ENCODE measurements around the gene C11orf65. TPM values are rescaled to one million over a fixed set of nuclear protein-coding genes. Genes with fewer than 3 reads are reported as not detected.

The C11orf65 gene
- total RNA-seq, 2 donors from 2014 or later, result 0.50 to 0.64 TPM

GRCh38 chr11:108501396-108501795 lies 34.1 kb upstream of the C11orf65 start:
- TF ChIP-seq CTCF (IDR thresholded peaks at IDR 0.05), result no peak
- intact Hi-C loops (cut with DNase I), result no loop called here
- DNase-seq, result no peak
- H3K9me3 ChIP-seq, result no peaks in the 10 kb centered on the region
- H3K9ac ChIP-seq (ENCODE audit: low read depth in 2 of 2, low read length in 2 of 2), result no peak overlapping the region
- H3K27me3 ChIP-seq, result no peaks in the 10 kb centered on the region
- no peaks in the 10 kb centered on the region for H3K4me1 ChIP-seq
- H3K27ac ChIP-seq, result no peak overlapping the region
- H3K36me3 ChIP-seq, result no peaks in the 10 kb centered on the region
- H3K4me3 ChIP-seq, result no peak overlapping the region

GRCh38 chr11:108500721-108501120 lies 33.4 kb upstream of the C11orf65 start:
- Histone ChIP-seq H3K27me3 (no peaks in the 10 kb centered on the region), H3K9ac (ENCODE audit: low read depth in 2 of 2, low read length in 2 of 2) (no peak overlapping the region), H3K36me3 (no peaks in the 10 kb centered on the region), H3K9me3 (no peaks in the 10 kb centered on the region), H3K27ac (no peak overlapping the region), H3K4me1 (no peaks in the 10 kb centered on the region), H3K4me3 (no peak overlapping the region)
- no peak for TF ChIP-seq CTCF (IDR thresholded peaks at IDR 0.05)
- no peak for DNase-seq
- intact Hi-C loops (cut with DNase I), result no loop called here

GRCh38 chr11:108500169-108500568 lies 32.8 kb upstream of the C11orf65 start:
- TF ChIP-seq CTCF (IDR thresholded peaks at IDR 0.05), result no peak
- Histone ChIP-seq H3K9me3 (no peaks in the 10 kb centered on the region), H3K4me3 (no peak overlapping the region), H3K27me3 (no peaks in the 10 kb centered on the region), H3K9ac (ENCODE audit: low read depth in 2 of 2, low read length in 2 of 2) (no peak overlapping the region), H3K4me1 (no peaks in the 10 kb centered on the region), H3K27ac (no peak overlapping the region), H3K36me3 (no peaks in the 10 kb centered on the region)
- intact Hi-C loops (cut with DNase I), result no loop called here
- no peak for DNase-seq

- Histone ChIP-seq H3K27ac (peak overlapping the region; percentile 98), H3K9ac (ENCODE audit: low read depth in 2 of 2, low read length in 2 of 2) (peak overlapping the region; percentile 61 to 67), H3K9me3 (no peaks in the 10 kb centered on the region), H3K4me3 (peak overlapping the region; percentile 68), H3K4me1 (no peaks in the 10 kb centered on the region), H3K27me3 (no peaks in the 10 kb centered on the region), H3K36me3 (no peaks in the 10 kb centered on the region)
- intact Hi-C loops (cut with DNase I), result no loop called here
- DNase-seq, result no peak
- TF ChIP-seq CTCF (IDR thresholded peaks at IDR 0.05), result no peak
Observed at GRCh38 chr11:108498816-108499408, 31.6 kb upstream of the C11orf65 start.

- Histone ChIP-seq H3K4me3 (peak within 1 kb of the TSS; percentile 68), H3K4me1 (no peaks in the 10 kb centered on the region), H3K36me3 (no peaks in the 10 kb centered on the region), H3K27ac (peak within 1 kb of the TSS; percentile 98), H3K27me3 (no peaks in the 10 kb centered on the region), H3K9ac (ENCODE audit: low read depth in 2 of 2, low read length in 2 of 2) (peak within 1 kb of the TSS; percentile 65 to 67), H3K9me3 (no peaks in the 10 kb centered on the region)
- TF ChIP-seq CTCF (IDR thresholded peaks at IDR 0.05), result no peak
- peak; percentile 53 for DNase-seq
- intact Hi-C loops (cut with DNase I), result no loop called here
Observed at GRCh38 chr11:108498046-108498815, 30.9 kb upstream of the C11orf65 start, which contains the start of gene POGLUT3. Gene POGLUT3 (minus strand): TSS chr11:108498384. CDS start chr11:108498366, 18 bp downstream.
